Esophagus squamous epithelium (tissue), 5 donors: Measurements from ENCODE around the gene TRAPPC2L. TPM values are rescaled to one million over a fixed set of nuclear protein-coding genes. Genes with fewer than 3 reads are reported as not detected.

Experiments used
- DNase-seq: peaks from one replicate; lab custom pipeline; 2025; lab: John Stamatoyannopoulos, UW
- H3K27ac ChIP-seq, 4 donors: fragments of 200-600 bp; sonication (generic); one replicate each; pipeline ENCODE4 v1.5.1; 2016 to 2019; ENCODE audit warnings: mild to moderate bottlenecking in 1 of 4
- H3K27me3 ChIP-seq, 4 donors: fragments of 200-600 bp; sonication (generic); 1 replicate in 3 of 4; 2 replicates in 1 of 4; pipeline versions ENCODE4 v1.5.1 to v1.6.0; 2017 to 2021; ENCODE audit warnings: antibody characterized with exemption in 1 of 4
- H3K36me3 ChIP-seq, 3 donors: fragments of 200-600 bp; sonication (generic); one replicate each; pipeline ENCODE4 v1.5.1; 2016 to 2019
- H3K4me1 ChIP-seq, 3 donors: fragments of 200-600 bp; sonication (generic); one replicate each; pipeline ENCODE4 v1.5.1; 2017 to 2019
- H3K4me3 ChIP-seq, 4 donors: fragments of 200-600 bp; sonication (generic); 1 replicate in 3 of 4; 2 replicates in 1 of 4; pipeline ENCODE4 v1.5.1; 2016 to 2019; ENCODE audit warnings: mild to moderate bottlenecking in 2 of 4, moderate library complexity in 1 of 4
- H3K9me3 ChIP-seq, 3 donors: fragments of 200-600 bp; sonication (generic); one replicate each; pipeline ENCODE4 v1.5.1; 2016 to 2019
- CTCF ChIP-seq, 6 experiments: fragments of 450-650 bp in 4 of 6; fragments of 200-600 bp in 2 of 6; sonication (generic) in 2 of 6; IDR thresholded peaks; one replicate each; pipeline ENCODE4 v1.5.1; 2016 to 2019; ENCODE audit warnings: antibody characterized with exemption in 6 of 6, mild to moderate bottlenecking in 4 of 6, moderate library complexity in 4 of 6
- POLR2A ChIP-seq, 4 donors: fragments of 450-650 bp; IDR thresholded peaks; one replicate each; pipeline ENCODE4 v1.6.1; 2017; ENCODE audit warnings: antibody characterized with exemption in 4 of 4, mild to moderate bottlenecking in 4 of 4, moderate library complexity in 3 of 4
- WGBS, 2 donors: methylation state at CpG; one replicate each; pipeline ENCODE4 v1.1.5; 2018; 5-methylcytosine and 5-hydroxymethylcytosine counted together
- intact Hi-C: fragments of 100-400 bp; cut with DNase I; formaldehyde crosslinking; loops from one replicate; pipeline ENCODE4 v1.15.0; 2022
- total RNA-seq, 4 donors: library from RNA; depleted of rRNA; stranded (reverse); fragments of >200 nt; gene quantifications; one replicate each; pipeline ENCODE4 v1.1.0, GENCODE V29; 2016
- donor health status: DM: yes; HTN: yes; CAD: no.

Gene TRAPPC2L
- total RNA-seq, 4 donors from 2014 or later, result 20.7 to 29.7 (median 24.7) TPM

- peak overlapping the region in 2 of 4 donors; percentile 92 to 98 for H3K27ac ChIP-seq
- peak overlapping the region in 2 of 4 donors; percentile 74 to 99 for H3K4me3 ChIP-seq
- no peaks in the 10 kb centered on the region for H3K27me3 ChIP-seq
- H3K4me1 ChIP-seq, result peaks cover 35 to 74% (median 40%) of the 10 kb centered on the region in 3 donors
- TF ChIP-seq CTCF (IDR thresholded peaks at IDR 0.05) (no peak), POLR2A (IDR thresholded peaks at IDR 0.05) (no peak)
- no peak for DNase-seq
- H3K36me3 ChIP-seq, result peaks cover 7 to 27% (median 14%) of the 10 kb centered on the region in 3 donors
- 83 to 85% methylated on average over 1 to 4 of the region's 10 CpGs for WGBS, 2 donors
- H3K9me3 ChIP-seq, result no peaks in the 10 kb centered on the region
- intact Hi-C loops, result loop anchor here (5.0 to 10.0 kb wide), 2 partner anchors 48 to 355 kb away; partner anchors contain the start of genes GALNS and TRAPPC2L
These were observed 47.2 kb upstream of the TRAPPC2L start for GRCh38 chr16:88809676-88810165.

GRCh38 chr16:88810166-88810911, 46.6 kb upstream of the TRAPPC2L start:
- DNase-seq, result no peak
- intact Hi-C loops, result loop anchor here (5.0 to 10.0 kb wide), 2 partner anchors 47 to 354 kb away; partner anchors contain the start of genes GALNS and TRAPPC2L
- Histone ChIP-seq H3K27me3 (no peaks in the 10 kb centered on the region), H3K9me3 (no peaks in the 10 kb centered on the region), H3K4me3 (peak overlapping the region; percentile 64 to 99 (median 74)), H3K27ac (peak overlapping the region; percentile 92 to 98 (median 94)), H3K36me3 (peaks cover 7 to 27% (median 14%) of the 10 kb centered on the region in 3 donors), H3K4me1 (peaks cover 30 to 68% (median 35%) of the 10 kb centered on the region in 3 donors)
- no peak for TF ChIP-seq CTCF (IDR thresholded peaks at IDR 0.05)
- no peak for TF ChIP-seq POLR2A (IDR thresholded peaks at IDR 0.05)
- 27 to 57% methylated on average over 1 to 3 of the region's 12 CpGs for WGBS, 2 donors

GRCh38 chr16:88810912-88811768, 45.8 kb upstream of the TRAPPC2L start:
- intact Hi-C loops, result loop anchor here (5.0 to 10.0 kb wide), 2 partner anchors 46 to 354 kb away; partner anchors contain the start of genes GALNS and TRAPPC2L
- DNase-seq, result no peak
- Histone ChIP-seq H3K4me1 (peaks cover 30 to 65% (median 35%) of the 10 kb centered on the region in 3 donors), H3K36me3 (peaks cover 7 to 27% (median 14%) of the 10 kb centered on the region in 3 donors), H3K27me3 (no peaks in the 10 kb centered on the region), H3K9me3 (no peaks in the 10 kb centered on the region), H3K4me3 (peak overlapping the region; percentile 64 to 99 (median 74)), H3K27ac (peak overlapping the region; percentile 92 to 98 (median 94))
- WGBS, 2 donors, result 3 to 10% methylated on average over 2 to 11 of the region's 65 CpGs
- TF ChIP-seq POLR2A (IDR thresholded peaks at IDR 0.05) (peak in 2 of 4 donors; percentile 72 to 85), CTCF (IDR thresholded peaks at IDR 0.05) (no peak)

- peaks cover 7 to 27% (median 14%) of the 10 kb centered on the region in 3 donors for H3K36me3 ChIP-seq
- TF ChIP-seq POLR2A (IDR thresholded peaks at IDR 0.05) (peak in 2 of 4 donors; percentile 15 to 82), CTCF (IDR thresholded peaks at IDR 0.05) (peak in 5 of 6 experiments; percentile 8 to 39 (median 15))
- peak; percentile 50 for DNase-seq
- peaks cover 34 to 66% (median 41%) of the 10 kb centered on the region in 3 donors for H3K4me1 ChIP-seq
- no peaks in the 10 kb centered on the region for H3K9me3 ChIP-seq
- intact Hi-C loops, result loop anchor here (5.0 to 10.0 kb wide), 2 partner anchors 45 to 353 kb away; partner anchors contain the start of genes GALNS and TRAPPC2L
- H3K27me3 ChIP-seq, result no peaks in the 10 kb centered on the region
- WGBS, 2 donors, result 0% methylated on average over 5 of the region's 84 CpGs; no CpG with 5 or more reads in 1 of the 2 donors
- peak within 1 kb of the TSS; percentile 64 to 99 (median 74) for H3K4me3 ChIP-seq
- H3K27ac ChIP-seq, result peak within 1 kb of the TSS; percentile 92 to 98 (median 94)
These were observed 45.0 kb upstream of the TRAPPC2L start, which contains the start of gene APRT for GRCh38 chr16:88811769-88812512. Gene APRT, minus strand, starts transcription at chr16:88811928. Its CDS starts 29 bp downstream, at chr16:88811899.
